HEK293 (cell line): ENCODE data around the gene OSCAR.

Experiments used
- CTCF ChIA-PET: fragments of 350-600 bp; formaldehyde crosslinking; extraction: SDS; loops from one replicate; lab custom pipeline; 2021; ENCODE audit warnings: antibody characterized with exemption; lab: Yijun Ruan, JAX
- POLR2A ChIA-PET: fragments of 300-600 bp; formaldehyde crosslinking; extraction: SDS; loops from one replicate; lab custom pipeline; 2020; ENCODE audit warnings: antibody characterized with exemption, inconsistent platforms; lab: Yijun Ruan, JAX
- H3K27ac ChIP-seq: fragments of 200-500 bp; sonication (Bioruptor generic); 2 replicates; pipeline ENCODE4 v1.5.1; 2014; ENCODE audit warnings: low read depth, low read length, control low read depth, inconsistent platforms; ENCODE audit errors: extremely low read depth
- H3K36me3 ChIP-seq, 2 experiments: fragments of 200-500 bp in 1 of 2; sonication (Bioruptor generic) in 1 of 2; 1 replicate in 1 of 2; 2 replicates in 1 of 2; pipeline ENCODE4 v1.5.1; 2014 to 2017; ENCODE audit warnings: inconsistent platforms in 2 of 2, low read length in 2 of 2; ENCODE audit not compliant: control insufficient read depth in 2 of 2, insufficient read depth in 1 of 2
- H3K4me1 ChIP-seq: fragments of 200-500 bp; sonication (Bioruptor generic); 2 replicates; pipeline ENCODE4 v1.5.1; 2014; ENCODE audit warnings: mild to moderate bottlenecking, low read length, inconsistent platforms; ENCODE audit not compliant: control insufficient read depth, insufficient read depth
- H3K4me3 ChIP-seq: 2 replicates; pipeline ENCODE4 v1.5.1; 2011; ENCODE audit warnings: low read depth, mild to moderate bottlenecking, control low read depth, low read length, moderate library complexity
- H3K9me3 ChIP-seq: fragments of 200-500 bp; sonication (Bioruptor generic); 2 replicates; pipeline ENCODE4 v1.5.1; 2014; ENCODE audit warnings: low read depth, low read length, inconsistent platforms; ENCODE audit not compliant: control insufficient read depth, insufficient read depth
- HOXD13 ChIP-seq: sonication (generic); formaldehyde crosslinking; IDR thresholded peaks from 2 replicates; pipeline ENCODE4 v1.8.0; 2022; ENCODE audit warnings: missing genetic modification reagents, borderline replicate concordance
- KLF10 ChIP-seq: fragments of 450-650 bp; IDR thresholded peaks from 2 replicates; pipeline ENCODE4 v1.5.1; 2018; ENCODE audit warnings: missing biosample characterization, mild to moderate bottlenecking, missing genetic modification characterization
- KLF16 ChIP-seq: fragments of 450-650 bp; formaldehyde crosslinking; IDR thresholded peaks from 2 replicates; pipeline ENCODE4 v1.5.1; 2017; ENCODE audit warnings: missing biosample characterization, missing genetic modification characterization
- KLF8 ChIP-seq: fragments of 450-650 bp; formaldehyde crosslinking; IDR thresholded peaks from 2 replicates; pipeline ENCODE4 v1.5.1; 2016; ENCODE audit warnings: missing biosample characterization, missing genetic modification characterization
- KLF9 ChIP-seq: fragments of 450-650 bp; formaldehyde crosslinking; IDR thresholded peaks from 2 replicates; pipeline ENCODE4 v1.5.1; 2016; ENCODE audit warnings: missing biosample characterization, missing genetic modification characterization, low read depth
- OSR2 ChIP-seq: fragments of 450-650 bp; formaldehyde crosslinking; IDR thresholded peaks from 2 replicates; pipeline ENCODE4 v1.5.1; 2016; ENCODE audit warnings: missing biosample characterization, missing genetic modification characterization
- SCRT1 ChIP-seq: fragments of 450-650 bp; formaldehyde crosslinking; IDR thresholded peaks from 2 replicates; pipeline ENCODE4 v1.5.1; 2016; ENCODE audit warnings: missing biosample characterization, missing genetic modification characterization, borderline replicate concordance
- SCRT2 ChIP-seq: fragments of 450-650 bp; formaldehyde crosslinking; IDR thresholded peaks from 2 replicates; pipeline ENCODE4 v1.5.1; 2016; ENCODE audit warnings: missing biosample characterization, missing genetic modification characterization
- SETDB1 ChIP-seq: IDR thresholded peaks from one replicate; pipeline ENCODE4 v1.6.1; 2017; ENCODE audit warnings: mild to moderate bottlenecking, low read length, moderate library complexity, mixed read lengths; ENCODE audit not compliant: insufficient read length
- TCF7L2 ChIP-seq: IDR thresholded peaks from 2 replicates; pipeline ENCODE4 v1.6.1; 2011; ENCODE audit warnings: low read depth, mild to moderate bottlenecking, inconsistent platforms, low read length, moderate library complexity, borderline replicate concordance
- ZBTB7A ChIP-seq: fragments of 450-650 bp; formaldehyde crosslinking; IDR thresholded peaks from 2 replicates; pipeline ENCODE4 v1.5.1; 2016; ENCODE audit warnings: low read depth, missing biosample characterization, missing genetic modification characterization
- ZNF10 ChIP-seq: fragments of 450-650 bp; formaldehyde crosslinking; IDR thresholded peaks from 2 replicates; pipeline ENCODE4 v1.5.1; 2017; ENCODE audit warnings: missing biosample characterization, missing genetic modification characterization
- ZNF140 ChIP-seq: fragments of 450-650 bp; formaldehyde crosslinking; IDR thresholded peaks from 2 replicates; pipeline ENCODE4 v1.5.1; 2016; ENCODE audit warnings: missing biosample characterization, missing genetic modification characterization
- ZNF155 ChIP-seq: fragments of 450-650 bp; formaldehyde crosslinking; IDR thresholded peaks from 2 replicates; pipeline ENCODE4 v1.5.1; 2016; ENCODE audit warnings: missing biosample characterization, missing genetic modification characterization
- ZNF184 ChIP-seq: fragments of 450-650 bp; IDR thresholded peaks from 2 replicates; pipeline ENCODE4 v1.5.1; 2018; ENCODE audit warnings: missing biosample characterization, mild to moderate bottlenecking, missing genetic modification characterization
- ZNF19 ChIP-seq: fragments of 450-650 bp; formaldehyde crosslinking; IDR thresholded peaks from 2 replicates; pipeline ENCODE4; 2016; ENCODE audit warnings: missing biosample characterization, missing genetic modification characterization, low read depth
- ZNF23 ChIP-seq: fragments of 450-650 bp; formaldehyde crosslinking; IDR thresholded peaks from 2 replicates; pipeline ENCODE4 v1.5.1; 2016; ENCODE audit warnings: missing biosample characterization, missing genetic modification characterization, borderline replicate concordance
- ZNF521 ChIP-seq: fragments of 450-650 bp; formaldehyde crosslinking; IDR thresholded peaks from 2 replicates; pipeline ENCODE4 v1.5.1; 2017; ENCODE audit warnings: missing biosample characterization, mild to moderate bottlenecking, missing genetic modification characterization
- ZNF660 ChIP-seq: fragments of 450-650 bp; IDR thresholded peaks from 2 replicates; pipeline ENCODE4 v1.5.1; 2018; ENCODE audit warnings: missing biosample characterization, mild to moderate bottlenecking, missing genetic modification characterization
- ZSCAN23 ChIP-seq: fragments of 450-650 bp; formaldehyde crosslinking; IDR thresholded peaks from 2 replicates; pipeline ENCODE4 v1.5.1; 2016; ENCODE audit warnings: missing biosample characterization, missing genetic modification characterization
- TF ChIP-seq, protein P1 (sequence below): fragments of 450-650 bp; formaldehyde crosslinking; IDR thresholded peaks from 2 replicates; pipeline ENCODE4 v1.5.1; 2017; ENCODE audit warnings: missing biosample characterization, mild to moderate bottlenecking, missing genetic modification characterization, moderate library complexity
- TF ChIP-seq, protein P2 (sequence below): fragments of 450-650 bp; formaldehyde crosslinking; IDR thresholded peaks from 2 replicates; pipeline ENCODE4 v1.5.1; 2016; ENCODE audit warnings: missing biosample characterization, missing genetic modification characterization

The OSCAR gene

DNA sequence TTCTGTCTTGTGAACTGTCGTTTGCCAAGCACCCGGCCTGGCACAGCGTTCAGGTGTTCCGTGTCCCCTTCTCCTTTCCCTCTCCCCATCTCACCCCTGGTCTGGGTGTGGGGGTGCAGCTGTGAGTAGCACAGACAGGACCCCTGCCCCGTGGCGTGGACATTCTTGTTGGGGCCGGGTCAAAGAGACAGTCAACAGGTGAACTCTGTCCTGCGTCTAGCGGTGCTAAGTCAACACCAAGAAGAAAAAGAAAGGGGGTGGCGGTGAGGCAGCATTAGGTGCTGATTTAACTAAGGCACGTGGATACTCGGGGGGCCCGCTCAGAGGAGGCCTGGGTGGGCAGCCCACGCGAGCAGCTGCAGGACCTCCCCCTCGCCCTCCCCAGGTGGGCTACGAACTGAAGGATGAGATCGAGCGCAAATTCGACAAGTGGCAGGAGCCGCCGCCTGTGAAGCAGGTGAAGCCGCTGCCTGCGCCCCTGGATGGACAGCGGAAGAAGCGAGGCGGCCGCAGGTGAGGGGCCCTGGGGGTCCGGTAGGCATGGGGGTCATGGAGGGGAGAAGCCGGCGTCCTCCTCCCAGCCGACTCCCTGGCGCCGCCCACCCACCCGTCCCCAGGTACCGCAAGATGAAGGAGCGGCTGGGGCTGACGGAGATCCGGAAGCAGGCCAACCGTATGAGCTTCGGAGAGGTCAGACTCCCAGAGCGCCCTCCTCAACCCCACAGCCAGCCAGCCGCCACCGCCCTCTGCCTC lies 27.3 kb upstream of the OSCAR start:
- CTCF ChIA-PET, result interaction anchor here (0.5 kb wide), 1 partner anchor 1314 kb away, joined by 3 read pairs; no protein-coding TSS in a partner anchor
- Histone ChIP-seq H3K27ac (no peak overlapping the region), H3K9me3 (no peaks in the 10 kb centered on the region), H3K4me3 (no peak overlapping the region), H3K4me1 (no peaks in the 10 kb centered on the region), H3K36me3 (peaks cover 17 to 84% of the 10 kb centered on the region in 2 experiments)
- TF ChIP-seq ZSCAN23 (no peak), HOXD13 (CRISPR knock-in tag) (no peak), SCRT2 (peak; percentile 78), OSR2 (no peak), KLF9 (tag by site-specific recombination) (no peak), ZNF521 (tag by site-specific recombination) (no peak), SETDB1 (no peak), KLF16 (tag by site-specific recombination) (no peak), ZNF140 (tag by site-specific recombination) (no peak), SCRT1 (peak; percentile 58; the same call in 1 of the 2 replicates), KLF10 (tag by site-specific recombination) (no peak)
- POLR2A ChIA-PET, result interaction anchor here (0.6 to 6.2 kb wide), 2 partner anchors 9 to 244 kb away, joined by 3 to 37 read pairs; partner anchors contain the start of gene CNOT3

DNA sequence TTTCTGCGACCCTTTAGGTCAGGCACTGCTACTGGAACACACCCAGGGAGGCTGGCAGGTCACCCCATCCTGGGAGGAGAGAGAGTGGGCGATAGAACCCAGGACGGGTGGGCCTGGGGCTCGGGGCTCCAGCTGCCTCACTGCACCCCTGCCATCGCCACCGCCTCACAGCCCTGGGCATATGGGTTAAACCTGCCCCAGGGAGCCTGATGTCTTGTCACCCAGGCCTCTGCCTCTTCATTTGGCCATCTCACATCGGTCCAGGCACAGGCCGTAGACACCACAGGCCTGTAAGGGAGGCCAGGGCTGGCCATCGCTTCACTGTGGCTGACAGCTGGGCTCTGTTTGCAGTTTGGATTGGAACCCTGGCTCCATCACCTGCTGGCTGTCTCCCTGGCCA lies 25.1 kb upstream of the OSCAR start:
- ChIA-PET POLR2A (interaction anchor here (1.1 to 6.2 kb wide), 2 partner anchors 11 kb away, joined by 5 to 37 read pairs; partner anchors contain the start of genes CNOT3, PRPF31 and TFPT), CTCF (interaction anchor here (0.6 kb wide), 1 partner anchor 28 kb away, joined by 3 read pairs; no protein-coding TSS in a partner anchor)
- Histone ChIP-seq H3K9me3 (no peaks in the 10 kb centered on the region), H3K4me1 (no peaks in the 10 kb centered on the region), H3K36me3 (peaks cover 12 to 89% of the 10 kb centered on the region in 2 experiments; a peak in 2 of 3 replicates), H3K27ac (no peak overlapping the region), H3K4me3 (no peak overlapping the region)
- no peak for TF ChIP-seq KLF9 (tag by site-specific recombination)
- no peak for TF ChIP-seq ZNF660
- TF ChIP-seq, protein P1, sequence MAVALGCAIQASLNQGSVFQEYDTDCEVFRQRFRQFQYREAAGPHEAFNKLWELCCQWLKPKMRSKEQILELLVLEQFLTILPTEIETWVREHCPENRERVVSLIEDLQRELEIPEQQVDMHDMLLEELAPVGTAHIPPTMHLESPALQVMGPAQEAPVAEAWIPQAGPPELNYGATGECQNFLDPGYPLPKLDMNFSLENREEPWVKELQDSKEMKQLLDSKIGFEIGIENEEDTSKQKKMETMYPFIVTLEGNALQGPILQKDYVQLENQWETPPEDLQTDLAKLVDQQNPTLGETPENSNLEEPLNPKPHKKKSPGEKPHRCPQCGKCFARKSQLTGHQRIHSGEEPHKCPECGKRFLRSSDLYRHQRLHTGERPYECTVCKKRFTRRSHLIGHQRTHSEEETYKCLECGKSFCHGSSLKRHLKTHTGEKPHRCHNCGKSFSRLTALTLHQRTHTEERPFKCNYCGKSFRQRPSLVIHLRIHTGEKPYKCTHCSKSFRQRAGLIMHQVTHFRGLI (tag by site-specific recombination), result no peak
- TF ChIP-seq, protein P2, sequence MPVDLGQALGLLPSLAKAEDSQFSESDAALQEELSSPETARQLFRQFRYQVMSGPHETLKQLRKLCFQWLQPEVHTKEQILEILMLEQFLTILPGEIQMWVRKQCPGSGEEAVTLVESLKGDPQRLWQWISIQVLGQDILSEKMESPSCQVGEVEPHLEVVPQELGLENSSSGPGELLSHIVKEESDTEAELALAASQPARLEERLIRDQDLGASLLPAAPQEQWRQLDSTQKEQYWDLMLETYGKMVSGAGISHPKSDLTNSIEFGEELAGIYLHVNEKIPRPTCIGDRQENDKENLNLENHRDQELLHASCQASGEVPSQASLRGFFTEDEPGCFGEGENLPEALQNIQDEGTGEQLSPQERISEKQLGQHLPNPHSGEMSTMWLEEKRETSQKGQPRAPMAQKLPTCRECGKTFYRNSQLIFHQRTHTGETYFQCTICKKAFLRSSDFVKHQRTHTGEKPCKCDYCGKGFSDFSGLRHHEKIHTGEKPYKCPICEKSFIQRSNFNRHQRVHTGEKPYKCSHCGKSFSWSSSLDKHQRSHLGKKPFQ (tag by site-specific recombination), result no peak
- TF ChIP-seq ZNF155 (tag by site-specific recombination), result no peak
- TF ChIP-seq ZNF10 (tag by site-specific recombination), result no peak
- no peak for TF ChIP-seq KLF8 (tag by site-specific recombination)
- no peak for TF ChIP-seq ZNF23 (tag by site-specific recombination)
- no peak for TF ChIP-seq TCF7L2
- TF ChIP-seq ZNF19 (tag by site-specific recombination), result no peak
- no peak for TF ChIP-seq ZNF184 (tag by site-specific recombination)
- no peak for TF ChIP-seq ZBTB7A (tag by site-specific recombination)
